Activated naive CD4-positive, alpha-beta T cell treated with anti-CD3 and anti-CD28 coated beads for 36 hours (primary cell): ENCODE data around the gene PTPN6. TPM values are rescaled to one million over a fixed set of nuclear protein-coding genes. Genes with fewer than 3 reads are reported as not detected.

Experiments
- CTCF ChIA-PET: fragments of 350-600 bp; sonication (Branson Sonifier 250); formaldehyde crosslinking; loops from one replicate; lab custom pipeline; 2021; ENCODE audit warnings: antibody characterized with exemption; lab: Charles Lee
- DNase-seq: peaks from one replicate; pipeline ENCODE4 v3.0.0-alpha.2; 2020
- H3K27ac Mint-ChIP-seq: one replicate; pipeline ENCODE4 v1.8.0; 2021; ENCODE audit warnings: mild to moderate bottlenecking, mixed read lengths
- H3K27me3 Mint-ChIP-seq: one replicate; pipeline ENCODE4 v1.8.0; 2021; ENCODE audit warnings: low read depth, mixed read lengths
- H3K36me3 Mint-ChIP-seq: one replicate; pipeline ENCODE4 v1.8.0; 2021; ENCODE audit warnings: low read depth, mixed read lengths
- H3K4me1 Mint-ChIP-seq: one replicate; pipeline ENCODE4 v1.8.0; 2021; ENCODE audit warnings: low read depth, mixed read lengths
- H3K4me3 Mint-ChIP-seq: one replicate; pipeline ENCODE4 v1.8.0; 2021; ENCODE audit warnings: mild to moderate bottlenecking, moderate library complexity, mixed read lengths
- H3K9me3 Mint-ChIP-seq: one replicate; pipeline ENCODE4 v1.8.0; 2021; ENCODE audit warnings: mixed read lengths
- intact Hi-C: fragments of 100-400 bp; cut with micrococcal nuclease; formaldehyde crosslinking; loops from one replicate; pipeline ENCODE4 v1.15.1; 2023
- total RNA-seq, 2 experiments: library from RNA; stranded (reverse); gene quantifications; one replicate each; pipeline ENCODE4 v1.2.3, GENCODE V29; 2021

Gene PTPN6
- total RNA-seq, 2 experiments from 2014 or later, result 334 to 348 TPM

- H3K9me3 Mint-ChIP-seq, result no peaks in the 10 kb centered on the region
- no peaks in the 10 kb centered on the region for H3K27me3 Mint-ChIP-seq
- peak overlapping the region; percentile 93 for H3K27ac Mint-ChIP-seq
- intact Hi-C loops, result loop anchor here (1.0 to 10.0 kb wide), 7 partner anchors 8 to 1132 kb away; partner anchors contain the start of genes C12orf57, CD27, CD4 and GAPDH
- H3K4me3 Mint-ChIP-seq, result peak overlapping the region; percentile 98
- H3K4me1 Mint-ChIP-seq, result peaks cover 69% of the 10 kb centered on the region
- CTCF ChIA-PET, result interaction anchor here (0.6 to 11.8 kb wide), 4 partner anchors 8 to 155 kb away, joined by 3 to 397 read pairs (median 4); no protein-coding TSS in a partner anchor
- peak; percentile 39 for DNase-seq
- H3K36me3 Mint-ChIP-seq, result peaks cover 66% of the 10 kb centered on the region
Measured at GRCh38 chr12:6952863-6953441, 1.8 kb downstream of the PTPN6 start.

- H3K36me3 Mint-ChIP-seq, result peaks cover 72% of the 10 kb centered on the region
- intact Hi-C loops, result loop anchor here (1.0 to 10.0 kb wide), 7 partner anchors 8 to 1131 kb away; partner anchors contain the start of genes C12orf57, CD27, CD4 and GAPDH
- H3K4me3 Mint-ChIP-seq, result peak overlapping the region; percentile 98
- no peaks in the 10 kb centered on the region for H3K27me3 Mint-ChIP-seq
- H3K4me1 Mint-ChIP-seq, result peaks cover 69% of the 10 kb centered on the region
- peak; percentile 87 for DNase-seq
- CTCF ChIA-PET, result interaction anchor here (1.0 to 11.8 kb wide), 6 partner anchors 7 to 155 kb away, joined by 3 to 397 read pairs (median 4); no protein-coding TSS in a partner anchor
- H3K27ac Mint-ChIP-seq, result peak overlapping the region; percentile 93
- no peaks in the 10 kb centered on the region for H3K9me3 Mint-ChIP-seq
Measured at GRCh38 chr12:6953442-6954315, 2.5 kb downstream of the PTPN6 start.

GRCh38 chr12:6954316-6955107 is 3.4 kb downstream of the PTPN6 start:
- no peak for DNase-seq
- Mint-ChIP-seq H3K4me3 (peak overlapping the region; percentile 98), H3K27me3 (no peaks in the 10 kb centered on the region), H3K36me3 (peaks cover 80% of the 10 kb centered on the region), H3K4me1 (peaks cover 68% of the 10 kb centered on the region), H3K9me3 (no peaks in the 10 kb centered on the region), H3K27ac (peak overlapping the region; percentile 93)
- intact Hi-C loops, result loop anchor here (5.0 to 10.0 kb wide), 6 partner anchors 82 to 1130 kb away; partner anchors contain the start of genes CD27, CD4, GAPDH and LAG3
- CTCF ChIA-PET, result interaction anchor here (1.0 to 1.8 kb wide), 4 partner anchors 9 to 17 kb away, joined by 3 to 8 read pairs (median 4); no protein-coding TSS in a partner anchor

GRCh38 chr12:6955108-6956020 is 4.2 kb downstream of the PTPN6 start:
- CTCF ChIA-PET, result interaction anchor here (1.8 to 12.0 kb wide), 3 partner anchors 8 to 18 kb away, joined by 5 to 397 read pairs (median 10); partner anchors contain the start of genes C12orf57, PTPN6 and RNU7-1
- H3K4me3 Mint-ChIP-seq, result peak overlapping the region; percentile 98
- H3K4me1 Mint-ChIP-seq, result peaks cover 69% of the 10 kb centered on the region
- H3K27me3 Mint-ChIP-seq, result no peaks in the 10 kb centered on the region
- peak overlapping the region; percentile 93 for H3K27ac Mint-ChIP-seq
- H3K9me3 Mint-ChIP-seq, result no peaks in the 10 kb centered on the region
- no peak for DNase-seq
- peaks cover 86% of the 10 kb centered on the region for H3K36me3 Mint-ChIP-seq
- intact Hi-C loops, result loop anchor here (5.0 to 10.0 kb wide), 3 partner anchors 183 to 1129 kb away; partner anchors contain the start of genes CD27, LAG3 and NECAP1

- peaks cover 95% of the 10 kb centered on the region for H3K36me3 Mint-ChIP-seq
- no peaks in the 10 kb centered on the region for H3K27me3 Mint-ChIP-seq
- peak overlapping the region; percentile 38 for H3K4me3 Mint-ChIP-seq
- no peaks in the 10 kb centered on the region for H3K9me3 Mint-ChIP-seq
- peak overlapping the region; percentile 93 for H3K27ac Mint-ChIP-seq
- DNase-seq, result no peak
- peaks cover 72% of the 10 kb centered on the region for H3K4me1 Mint-ChIP-seq
- CTCF ChIA-PET, result interaction anchor here (1.1 to 12.0 kb wide), 3 partner anchors 8 to 10 kb away, joined by 4 to 397 read pairs (median 10); partner anchors contain the start of genes C12orf57, PTPN6 and RNU7-1
- intact Hi-C loops, result loop anchor here (5.0 to 10.0 kb wide), 3 partner anchors 184 to 1129 kb away; partner anchors contain the start of genes CD27, LAG3 and NECAP1
Measured at GRCh38 chr12:6956021-6956727, 5.0 kb downstream of the PTPN6 start.

GRCh38 chr12:6957151-6957701 is 6.1 kb downstream of the PTPN6 start:
- DNase-seq, result no peak
- intact Hi-C loops, result loop anchor here (5.0 to 10.0 kb wide), 3 partner anchors 185 to 1128 kb away; partner anchors contain the start of genes CD27, LAG3 and NECAP1
- no peaks in the 10 kb centered on the region for H3K27me3 Mint-ChIP-seq
- H3K4me1 Mint-ChIP-seq, result peaks cover 83% of the 10 kb centered on the region
- CTCF ChIA-PET, result interaction anchor here (1.1 to 12.0 kb wide), 4 partner anchors 9 to 20 kb away, joined by 4 to 397 read pairs (median 6); partner anchors contain the start of genes C12orf57, PTPN6 and RNU7-1
- H3K9me3 Mint-ChIP-seq, result no peaks in the 10 kb centered on the region
- H3K36me3 Mint-ChIP-seq, result peaks cover 90% of the 10 kb centered on the region
- H3K4me3 Mint-ChIP-seq, result peak overlapping the region; percentile 81
- H3K27ac Mint-ChIP-seq, result peak overlapping the region; percentile 93

- H3K9me3 Mint-ChIP-seq, result no peaks in the 10 kb centered on the region
- H3K4me3 Mint-ChIP-seq, result peak overlapping the region; percentile 81
- intact Hi-C loops, result loop anchor here (5.0 to 10.0 kb wide), 3 partner anchors 186 to 1127 kb away; partner anchors contain the start of genes CD27, LAG3 and NECAP1
- peak overlapping the region; percentile 93 for H3K27ac Mint-ChIP-seq
- peaks cover 83% of the 10 kb centered on the region for H3K36me3 Mint-ChIP-seq
- H3K27me3 Mint-ChIP-seq, result no peaks in the 10 kb centered on the region
- DNase-seq, result no peak
- CTCF ChIA-PET, result interaction anchor here (1.0 to 12.0 kb wide), 7 partner anchors 8 to 86 kb away, joined by 3 to 397 read pairs (median 5); partner anchors contain the start of genes C12orf57, LPCAT3, PTPN6 and RNU7-1
- peaks cover 89% of the 10 kb centered on the region for H3K4me1 Mint-ChIP-seq
Measured at GRCh38 chr12:6957741-6958608, 6.8 kb downstream of the PTPN6 start.

- H3K36me3 Mint-ChIP-seq, result peaks cover 76% of the 10 kb centered on the region
- no peaks in the 10 kb centered on the region for H3K27me3 Mint-ChIP-seq
- intact Hi-C loops, result loop anchor here (5.0 to 10.0 kb wide), 3 partner anchors 186 to 1126 kb away; partner anchors contain the start of genes CD27, LAG3 and NECAP1
- peaks cover 90% of the 10 kb centered on the region for H3K4me1 Mint-ChIP-seq
- peak overlapping the region; percentile 81 for H3K4me3 Mint-ChIP-seq
- no peak for DNase-seq
- no peaks in the 10 kb centered on the region for H3K9me3 Mint-ChIP-seq
- peak overlapping the region; percentile 93 for H3K27ac Mint-ChIP-seq
- CTCF ChIA-PET, result interaction anchor here (1.0 to 12.0 kb wide), 7 partner anchors 8 to 86 kb away, joined by 3 to 397 read pairs (median 5); partner anchors contain the start of genes C12orf57, LPCAT3, PTPN6 and RNU7-1
Measured at GRCh38 chr12:6958609-6959057, 7.5 kb downstream of the PTPN6 start.
